Daoy (cell line): ENCODE results near the gene TBC1D21. TPM values are rescaled to one million over a fixed set of nuclear protein-coding genes. Genes with fewer than 3 reads are reported as not detected.
A peak's percentile ranks its signal among the peaks of the same experiment; 100 is the strongest.
"Not testable (repeated sequence)": the region's sequence is repeated elsewhere in the genome, so short reads cannot be mapped to it uniquely, and the experiment has no call there.

Source experiments
- DNase-seq: peaks from one replicate; pipeline ENCODE4 v3.0.0-alpha.2; 2015; ENCODE audit warnings: low read depth
- total RNA-seq: library from RNA; depleted of rRNA; stranded (reverse); fragments of >200 nt; shearing (Covaris generic); gene quantifications from 2 replicates; pipeline ENCODE4 v1.2.3, GENCODE V29; 2014; rRNA removed

TBC1D21 gene
- total RNA-seq, 1 experiment from 2014 or later = not detected

GRCh38 chr15:73928241-73928579 is 54.8 kb downstream of the TBC1D21 start:
- DNase-seq = peak; percentile 40

GRCh38 chr15:73928971-73929627 is 55.7 kb downstream of the TBC1D21 start:
- peak; percentile 60 for DNase-seq

DNA sequence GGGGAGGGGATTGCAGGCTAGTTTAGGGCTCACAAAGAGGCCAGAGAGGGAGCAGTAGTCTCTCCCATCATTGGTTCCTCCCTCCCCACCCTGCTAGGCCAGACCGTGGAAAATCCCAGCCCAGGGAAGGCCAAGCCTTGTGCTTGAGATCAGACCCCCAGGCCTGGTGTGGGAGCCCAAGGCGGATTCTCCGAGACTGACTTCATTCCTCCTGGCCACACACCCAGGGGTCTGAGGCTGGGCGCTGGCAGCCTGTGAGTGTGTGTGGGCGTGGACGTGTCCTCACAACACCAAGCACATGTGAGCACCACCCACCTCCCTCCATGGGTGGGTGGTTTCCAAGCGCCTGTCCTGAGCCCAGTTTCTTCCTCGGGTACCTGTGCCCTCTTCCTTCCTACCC is 57.0 kb downstream of the TBC1D21 start:
- peak; percentile 95 for DNase-seq

DNA sequence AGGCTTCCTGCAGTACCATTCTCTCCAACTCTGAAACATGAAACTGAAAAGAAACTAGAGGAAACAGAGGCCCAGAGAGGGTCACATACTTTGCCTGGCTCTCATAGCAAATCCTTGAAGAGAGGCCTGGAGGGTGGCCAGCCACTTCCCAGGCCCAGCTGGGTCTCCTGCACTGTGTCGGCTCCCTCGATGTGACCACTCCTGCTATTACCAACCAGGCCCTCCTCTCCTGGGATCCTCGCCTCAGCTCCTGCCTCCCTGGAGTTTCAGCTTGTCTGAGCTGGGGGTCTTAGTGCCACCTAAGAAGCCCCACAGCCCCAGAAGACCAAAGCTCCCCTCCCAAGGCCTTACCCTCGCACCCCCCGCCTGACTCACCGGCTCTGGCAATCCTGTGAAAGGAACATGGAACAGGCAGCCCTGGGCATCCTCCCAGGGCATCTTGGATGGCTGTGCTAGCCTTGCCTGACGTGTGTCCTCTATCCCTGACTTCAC is 57.5 kb downstream of the TBC1D21 start:
- peak; percentile 83 for DNase-seq

- DNase-seq = no peak
These were observed 58.1 kb downstream of the TBC1D21 start for GRCh38 chr15:73931441-73931840.

GRCh38 chr15:73932381-73933191 is 59.2 kb downstream of the TBC1D21 start:
- DNase-seq = peak; percentile 32

- no peak for DNase-seq
These were observed 60.9 kb downstream of the TBC1D21 start for GRCh38 chr15:73934281-73934680.

DNA sequence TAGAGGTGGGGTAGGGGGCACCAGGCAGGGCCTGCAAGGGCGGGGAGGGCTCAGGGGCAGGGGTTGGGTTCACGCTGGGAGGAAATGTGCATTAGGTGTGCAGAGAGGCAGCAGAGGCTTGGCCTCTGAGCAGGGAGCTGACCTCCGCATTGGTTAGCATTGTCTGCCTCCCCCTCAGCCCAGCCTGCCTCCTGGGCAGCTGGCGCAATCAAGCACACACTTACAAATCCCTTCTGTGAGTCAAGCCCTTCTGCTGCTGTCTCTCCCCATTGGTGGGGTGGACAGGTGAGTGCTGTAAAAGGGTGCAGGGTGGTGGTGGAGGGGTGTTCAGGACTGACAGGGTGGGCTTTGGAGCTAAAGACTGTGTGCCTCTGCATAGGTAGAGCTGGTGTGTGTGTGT is 62.2 kb downstream of the TBC1D21 start:
- DNase-seq = peak; percentile 61

DNA sequence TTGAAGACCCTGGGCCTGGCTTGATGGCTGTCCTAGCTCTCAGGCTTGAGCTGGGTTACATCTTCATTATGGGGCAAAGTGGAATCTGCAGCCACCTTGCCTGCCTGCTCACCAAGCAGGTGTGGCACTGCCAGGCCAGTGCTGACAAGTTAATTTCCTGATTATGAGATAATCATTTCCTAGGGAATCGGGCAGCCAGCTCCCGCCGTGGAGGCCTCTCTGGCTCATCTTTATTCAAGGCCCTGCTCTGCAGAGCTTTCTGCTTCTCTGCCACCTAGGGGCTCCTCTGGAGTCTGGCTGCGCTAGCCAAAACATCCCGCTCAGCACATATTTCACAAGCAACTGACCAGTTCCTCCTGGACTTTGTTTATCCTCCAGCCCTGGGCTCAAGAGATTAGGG is 62.8 kb downstream of the TBC1D21 start:
- DNase-seq = no peak

- DNase-seq = no peak
These were observed 63.4 kb downstream of the TBC1D21 start for GRCh38 chr15:73936588-73937290.

GRCh38 chr15:73937296-73937695 is 63.9 kb downstream of the TBC1D21 start:
- no peak for DNase-seq

- DNase-seq = no peak
These were observed 64.4 kb downstream of the TBC1D21 start for GRCh38 chr15:73937726-73938125.

GRCh38 chr15:73938516-73938915 is 65.2 kb downstream of the TBC1D21 start:
- DNase-seq = not testable (repeated sequence)

Other genes starting within 250 kb of the TBC1D21 start
- 63.4 and 69.0 TPM in 2 replicates for gene NPTN, start 240.2 kb upstream of the TBC1D21 start, total RNA-seq
- 24.6 and 24.7 TPM in 2 replicates for gene CD276, start 189.2 kb upstream of the TBC1D21 start, total RNA-seq
- gene INSYN1, start 120.2 kb upstream of the TBC1D21 start, total RNA-seq = 0.06 and 0.21 TPM in 2 replicates
- 125 and 161 TPM in 2 replicates for gene LOXL1, start 52.9 kb downstream of the TBC1D21 start, total RNA-seq
- 14.1 and 19.9 TPM in 2 replicates for gene STOML1, start 118.7 kb downstream of the TBC1D21 start, total RNA-seq
- 42.0 and 46.5 TPM in 2 replicates for gene PML, start 121.2 kb downstream of the TBC1D21 start, total RNA-seq
- 0.06 TPM in 1 of 2 replicates, not detected in the other for gene GOLGA6A, start 209.0 kb downstream of the TBC1D21 start, total RNA-seq